ENCODE measurements around the gene FCRL6. TPM values are rescaled to one million over a fixed set of nuclear protein-coding genes. Genes with fewer than 3 reads are reported as not detected.

FCRL6 gene
- total and polyA plus RNA-seq, 3 experiments from 2014 or later, result 1.5 to 129 (median 1.8) TPM

Other genes with a start within 250 kb of the FCRL6 start
- gene APCS, start 214.5 kb upstream of the FCRL6 start, total RNA-seq, result not detected
- gene APCS, start 214.5 kb upstream of the FCRL6 start, polyA plus RNA-seq, result not detected
- not detected for gene CRP, start 87.8 kb upstream of the FCRL6 start, total RNA-seq
- not detected for gene CRP, start 87.8 kb upstream of the FCRL6 start, polyA plus RNA-seq
- 10 to 100 TPM; 35.5 to 38.1 TPM for gene DUSP23, start 21.4 kb upstream of the FCRL6 start, total RNA-seq
- 65.8 TPM for gene DUSP23, start 21.4 kb upstream of the FCRL6 start, polyA plus RNA-seq
- gene SLAMF8, start 24.5 kb downstream of the FCRL6 start, total RNA-seq, result 1 to 10 TPM; 3.2 to 4.0 TPM
- 7.3 TPM for gene SLAMF8, start 24.5 kb downstream of the FCRL6 start, polyA plus RNA-seq
- not detected for gene VSIG8, start 60.3 kb downstream of the FCRL6 start, total RNA-seq
- gene VSIG8, start 60.3 kb downstream of the FCRL6 start, polyA plus RNA-seq, result not detected
- gene CFAP45, start 97.8 kb downstream of the FCRL6 start, total RNA-seq, result 1 to 10 TPM in 1 of 2 experiments, under 1 TPM in 1; 0.75 to 1.2 TPM
- gene CFAP45, start 97.8 kb downstream of the FCRL6 start, polyA plus RNA-seq, result 0.18 TPM
- gene TAGLN2, start 123.1 kb downstream of the FCRL6 start, total RNA-seq, result 100 to 1,000 TPM; 566 to 578 TPM
- gene TAGLN2, start 123.1 kb downstream of the FCRL6 start, polyA plus RNA-seq, result 811 TPM
- gene IGSF9, start 143.3 kb downstream of the FCRL6 start, total RNA-seq, result under 1 TPM; 0.04 to 0.11 TPM
- gene IGSF9, start 143.3 kb downstream of the FCRL6 start, polyA plus RNA-seq, result not detected
- gene SLAMF9, start 151.9 kb downstream of the FCRL6 start, total RNA-seq, result not detected
- not detected for gene SLAMF9, start 151.9 kb downstream of the FCRL6 start, polyA plus RNA-seq
- 1 to 10 TPM; 6.5 to 6.9 TPM for gene PIGM, start 229.6 kb downstream of the FCRL6 start, total RNA-seq
- 3.2 TPM for gene PIGM, start 229.6 kb downstream of the FCRL6 start, polyA plus RNA-seq